ENCODE measurements around the gene JMJD8. TPM values are rescaled to one million over a fixed set of nuclear protein-coding genes. Genes with fewer than 3 reads are reported as not detected.

Gene JMJD8
- total RNA-seq, 1 experiment from 2014 or later = 66.3 TPM

DNA sequence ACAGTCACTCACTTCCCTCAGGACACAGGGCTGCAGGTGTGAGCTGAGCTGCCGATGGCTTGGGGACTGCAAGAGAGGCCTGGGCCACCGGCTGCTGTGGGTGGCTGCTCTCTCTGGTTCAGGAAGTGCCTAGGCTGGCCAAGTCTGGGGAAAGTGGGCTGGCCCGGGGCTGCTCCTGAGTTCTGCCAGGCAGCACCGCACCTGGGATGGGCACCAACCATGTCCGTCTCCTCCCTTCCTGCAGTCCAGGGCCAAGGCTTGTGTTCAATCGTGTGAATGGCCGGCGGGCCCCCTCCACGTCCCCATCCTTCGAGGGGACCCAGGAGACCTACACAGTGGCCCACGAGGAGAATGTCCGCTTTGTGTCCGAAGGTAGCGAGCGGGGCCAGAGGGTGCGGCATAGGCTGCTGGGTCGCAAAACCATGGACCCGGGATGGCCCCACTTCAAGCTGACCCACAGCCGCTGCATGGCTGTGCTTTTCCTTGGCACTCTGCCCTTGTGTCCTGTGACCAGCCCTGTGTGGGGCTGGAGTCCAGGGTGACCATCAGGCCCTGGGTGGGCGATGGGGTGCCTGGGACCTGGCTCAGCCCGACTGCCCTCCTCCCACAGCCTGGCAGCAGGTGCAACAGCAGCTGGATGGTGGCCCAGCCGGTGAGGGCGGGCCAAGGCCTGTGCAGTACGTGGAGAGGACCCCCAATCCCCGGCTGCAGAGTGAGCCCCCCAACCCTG lies 36.8 kb downstream of the JMJD8 start:
- H3K27me3 ChIP-seq = no peaks in the 10 kb centered on the region
- no peak overlapping the region for H3K4me3 ChIP-seq
- no peak for DNase-seq
- H3K9me3 ChIP-seq = no peaks in the 10 kb centered on the region
- peaks cover 54% of the 10 kb centered on the region for H3K36me3 ChIP-seq

DNA sequence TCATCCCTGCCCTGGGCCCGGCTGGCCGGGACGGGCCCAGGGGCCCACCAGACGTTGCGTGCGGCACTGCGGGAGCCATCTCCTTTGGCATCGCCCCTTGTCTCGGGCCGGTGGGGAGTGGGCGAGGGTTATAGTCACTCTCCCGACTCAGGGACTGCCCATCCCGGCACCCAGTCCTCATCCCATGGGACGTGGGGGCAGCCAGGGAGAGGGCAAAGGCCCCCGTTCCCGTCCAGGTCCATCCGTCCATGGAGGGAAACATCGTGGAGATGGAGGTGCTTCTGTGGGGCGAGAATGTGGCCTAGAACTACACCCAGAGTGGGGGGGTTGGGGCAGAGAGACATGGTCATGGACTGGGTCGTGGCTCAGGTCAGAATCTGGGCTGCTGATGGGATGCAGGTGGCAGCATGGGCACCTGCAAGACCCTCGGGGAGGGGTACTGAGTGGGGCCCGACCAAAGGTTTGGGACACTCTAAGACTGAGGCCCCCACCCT lies 37.4 kb downstream of the JMJD8 start:
- Histone ChIP-seq H3K4me3 (no peak overlapping the region), H3K9me3 (no peaks in the 10 kb centered on the region), H3K36me3 (peaks cover 48% of the 10 kb centered on the region), H3K27me3 (no peaks in the 10 kb centered on the region)
- DNase-seq = no peak

DNA sequence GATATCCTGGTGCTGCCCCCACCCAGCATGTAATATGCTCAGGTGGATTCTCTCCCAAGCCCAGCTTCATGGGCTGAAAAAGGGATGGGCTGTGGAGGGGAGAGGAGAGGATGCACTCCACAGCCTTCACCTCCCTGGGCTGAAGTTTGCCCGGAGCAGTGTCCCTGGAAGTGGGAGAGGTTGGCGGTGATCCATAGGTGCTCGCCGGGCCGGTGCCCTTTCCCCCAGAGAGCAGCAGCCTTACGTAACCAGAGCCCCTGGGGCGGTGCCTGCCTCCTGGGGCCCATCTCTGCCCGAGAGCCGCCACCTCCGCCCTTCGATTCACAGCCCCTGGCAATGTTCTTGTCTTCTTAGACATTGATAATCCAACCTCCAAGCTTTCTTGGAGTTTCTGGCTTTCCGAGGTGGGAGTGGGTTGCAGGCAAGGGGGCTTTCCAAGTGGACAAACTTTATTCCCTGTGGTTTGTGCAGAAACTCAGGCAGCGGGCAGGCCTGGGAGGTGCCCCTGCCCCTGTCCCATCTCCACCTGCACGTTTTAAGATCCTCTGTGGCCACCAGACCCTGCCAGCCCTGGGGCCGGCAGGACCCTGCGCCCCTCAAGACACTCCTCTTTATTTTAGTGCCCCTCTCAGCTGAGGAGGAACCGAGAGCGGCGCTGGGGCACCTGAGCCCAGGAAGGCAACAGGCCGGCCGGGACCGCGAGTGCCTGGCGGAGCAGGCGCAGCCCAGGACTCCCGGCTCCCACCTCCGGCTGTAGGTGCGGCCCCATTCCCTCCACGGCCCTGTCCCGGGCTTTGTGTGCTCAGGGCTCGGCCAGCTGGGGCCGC lies 38.1 kb downstream of the JMJD8 start:
- Histone ChIP-seq H3K27me3 (no peaks in the 10 kb centered on the region), H3K36me3 (peaks cover 44% of the 10 kb centered on the region), H3K9me3 (no peaks in the 10 kb centered on the region), H3K4me3 (no peak overlapping the region)
- DNase-seq = no peak

DNA sequence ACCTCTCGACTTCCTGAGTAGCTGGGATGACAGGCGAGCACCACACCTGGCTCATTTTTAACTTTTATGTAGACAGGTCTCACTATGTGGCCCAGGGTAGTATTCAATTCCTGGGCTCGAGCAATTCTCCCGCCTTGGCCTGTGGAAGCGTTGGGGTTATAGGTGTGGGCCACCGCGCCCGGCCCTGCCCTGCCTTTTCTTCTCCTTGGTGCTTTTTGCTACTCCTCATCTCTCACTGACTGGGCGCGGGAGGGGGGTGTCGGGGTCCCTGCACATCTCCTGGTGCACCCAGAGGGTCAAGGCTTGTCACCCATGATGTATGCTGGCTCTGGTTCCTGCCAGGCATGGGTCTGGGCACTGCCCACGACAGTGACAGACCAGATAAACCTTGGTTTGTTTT lies 39.6 kb downstream of the JMJD8 start:
- Histone ChIP-seq H3K4me3 (no peak overlapping the region), H3K27me3 (no peaks in the 10 kb centered on the region), H3K36me3 (peaks cover 33% of the 10 kb centered on the region), H3K9me3 (no peaks in the 10 kb centered on the region)
- DNase-seq = no peak

DNA sequence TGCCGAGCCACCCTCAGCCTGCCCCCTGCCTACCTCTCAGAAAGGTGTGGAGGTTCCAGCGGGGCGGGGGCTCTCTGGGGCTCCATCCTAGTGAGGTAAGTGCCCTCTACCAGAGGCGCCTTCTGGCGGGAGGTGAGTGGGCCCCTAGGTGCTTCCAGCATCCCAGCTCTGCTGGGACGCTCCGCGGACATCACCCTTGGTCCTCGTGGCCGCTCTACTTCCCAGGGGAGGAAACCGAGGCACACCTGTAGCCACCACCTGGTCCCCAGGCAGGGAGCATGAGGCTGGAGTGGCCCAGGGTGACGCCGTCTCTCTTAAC lies 41.1 kb downstream of the JMJD8 start:
- no peaks in the 10 kb centered on the region for H3K9me3 ChIP-seq
- H3K4me3 ChIP-seq = peak overlapping the region; percentile 63
- peaks cover 28% of the 10 kb centered on the region for H3K36me3 ChIP-seq
- no peaks in the 10 kb centered on the region for H3K27me3 ChIP-seq
- DNase-seq = no peak

DNA sequence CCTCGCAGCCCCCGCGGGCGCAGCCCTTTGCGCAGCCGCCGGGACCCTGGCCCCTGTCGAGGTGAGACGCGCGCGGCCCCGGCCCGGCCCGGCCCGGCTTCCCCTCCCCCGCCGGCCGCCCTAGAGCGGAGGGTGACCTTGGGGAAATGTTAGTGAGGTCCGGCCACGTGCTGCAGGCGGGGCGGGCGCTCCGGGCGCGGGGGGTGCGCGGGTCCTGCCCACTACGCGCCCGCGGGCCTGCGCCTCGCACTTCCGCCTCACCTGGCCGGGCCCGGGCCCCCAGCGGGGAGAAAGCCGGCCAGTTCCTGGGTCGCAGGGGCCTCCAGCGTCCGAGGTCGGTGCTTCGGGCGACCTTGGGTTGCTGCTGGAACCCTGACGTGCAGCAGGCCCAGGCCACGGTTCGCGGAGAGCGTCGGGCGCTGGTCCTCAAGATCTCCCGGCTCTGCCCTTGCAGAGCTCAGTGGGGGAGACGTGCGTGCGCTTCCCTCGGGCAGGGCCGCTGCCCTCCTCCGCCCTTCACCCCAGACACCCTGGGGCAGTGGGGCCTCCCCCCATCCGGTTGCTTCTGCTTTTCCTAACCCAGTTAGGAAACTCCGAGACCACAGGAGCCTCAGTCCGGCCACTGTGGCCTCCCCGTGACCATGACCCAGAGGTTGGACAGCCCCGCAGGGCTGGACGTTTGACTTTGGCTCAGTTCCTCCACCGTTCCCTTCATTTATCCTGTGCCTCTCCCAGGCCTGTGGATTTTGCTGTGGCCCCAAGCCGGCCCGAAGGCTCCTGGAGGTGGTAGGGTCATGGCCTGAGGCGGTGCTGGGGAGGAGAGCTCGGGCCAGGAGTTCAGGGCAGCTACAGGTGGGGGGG lies 41.7 kb downstream of the JMJD8 start:
- Histone ChIP-seq H3K27me3 (no peaks in the 10 kb centered on the region), H3K4me3 (peak overlapping the region; percentile 63), H3K36me3 (peaks cover 25% of the 10 kb centered on the region), H3K9me3 (no peaks in the 10 kb centered on the region)
- DNase-seq = peak; percentile 56

DNA sequence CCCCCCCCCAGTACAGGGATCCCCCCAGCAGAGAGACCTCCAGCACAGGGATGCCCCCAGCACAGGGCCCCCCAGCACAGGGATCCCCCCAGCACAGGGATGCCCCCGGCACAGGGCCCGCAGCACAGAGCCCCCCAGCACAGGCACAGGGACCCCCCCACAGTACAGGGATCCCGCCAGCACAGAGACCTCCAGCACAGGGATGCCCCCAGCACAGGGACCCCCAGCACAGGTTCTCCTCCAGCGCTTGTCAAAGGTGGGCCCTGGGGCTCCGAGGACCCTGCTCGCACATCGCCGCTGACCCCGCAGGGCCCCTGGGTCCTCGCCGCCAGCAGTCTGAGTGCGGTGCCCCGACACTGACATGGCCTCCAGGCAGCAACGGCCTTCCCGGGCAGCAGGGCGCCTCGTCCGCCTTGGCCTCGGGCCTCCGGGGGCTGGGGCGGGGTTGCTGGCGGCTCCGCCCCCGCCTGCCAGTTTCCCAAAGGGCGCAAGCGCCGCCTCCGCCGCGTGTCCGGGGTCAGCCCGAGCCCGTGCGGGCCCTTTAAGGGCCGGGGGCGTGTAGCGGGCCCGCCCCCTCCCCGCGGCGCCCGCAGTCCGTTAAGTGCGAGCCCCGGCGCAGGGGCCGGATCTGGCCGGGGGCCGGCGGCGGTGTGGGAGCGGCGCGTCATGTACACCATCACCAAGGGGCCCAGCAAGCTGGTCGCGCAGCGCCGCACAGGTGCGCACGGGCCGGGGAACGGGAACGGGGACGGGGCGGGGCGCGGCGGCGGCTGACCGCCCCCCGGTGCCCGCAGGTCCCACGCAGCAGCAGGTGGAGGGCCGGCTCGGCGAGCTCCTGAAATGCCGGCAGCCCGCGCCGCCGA lies 42.6 kb downstream of the JMJD8 start, which contains the start of gene MCRIP2:
Gene MCRIP2 (plus strand): TSS at position 503 of the 863 bp plus-strand sequence. CDS start 164 bp downstream, at position 667.
- peak; percentile 91 for DNase-seq
- H3K9me3 ChIP-seq = no peaks in the 10 kb centered on the region

DNA sequence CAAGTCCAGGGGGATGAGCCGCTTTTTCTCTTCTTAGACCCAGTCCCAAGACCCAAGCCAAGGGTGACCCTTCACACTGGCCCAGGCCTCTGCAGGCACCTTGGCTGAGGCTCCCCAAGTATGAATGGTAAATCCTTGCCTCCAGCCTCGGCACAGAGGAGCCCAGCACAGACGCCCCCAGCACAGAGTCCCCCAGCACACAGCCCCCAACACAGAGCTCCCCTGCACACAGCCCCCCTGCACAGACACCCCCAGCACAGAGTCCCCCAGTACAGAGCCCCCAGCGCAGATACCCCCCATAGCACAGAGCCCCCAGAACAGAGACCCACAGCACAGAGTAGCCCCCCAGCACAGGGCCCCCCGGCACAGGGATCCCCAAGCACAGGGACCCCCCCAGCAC lies 43.5 kb downstream of the JMJD8 start:
- H3K4me3 ChIP-seq = no peak overlapping the region
- no peak for DNase-seq

More for the DNA sequence above, 42.6 kb downstream of the JMJD8 start, which contains the start of gene MCRIP2:
- peak within 1 kb of the TSS; percentile 63 for H3K4me3 ChIP-seq
- peaks cover 20% of the 10 kb centered on the region for H3K36me3 ChIP-seq
- no peaks in the 10 kb centered on the region for H3K27me3 ChIP-seq

DNA sequence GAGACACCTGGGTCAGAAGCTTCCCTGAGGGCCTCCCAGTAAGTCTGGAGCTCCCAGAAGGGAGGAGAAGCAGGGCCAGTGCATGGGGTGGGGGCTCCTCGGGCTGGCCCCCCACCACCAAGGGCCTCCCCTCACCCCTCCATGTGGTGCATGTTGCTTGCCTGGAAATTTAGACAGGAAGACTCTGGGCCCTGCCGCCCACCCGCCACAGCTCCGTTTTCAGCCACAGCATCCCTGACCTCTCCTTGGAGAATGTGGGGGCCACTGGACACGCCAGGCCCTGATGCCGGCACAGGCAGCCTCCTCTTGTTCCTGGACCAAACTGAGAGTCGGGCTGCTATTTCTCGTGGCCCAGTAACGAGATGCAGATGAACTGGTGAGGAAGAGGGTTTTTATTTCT lies 45.3 kb downstream of the JMJD8 start:
- DNase-seq = no peak
- Histone ChIP-seq H3K9me3 (no peaks in the 10 kb centered on the region), H3K36me3 (peaks cover 19% of the 10 kb centered on the region), H3K27me3 (no peaks in the 10 kb centered on the region), H3K4me3 (no peak overlapping the region)

More for the DNA sequence above, 43.5 kb downstream of the JMJD8 start:
- H3K36me3 ChIP-seq = peaks cover 20% of the 10 kb centered on the region
- H3K9me3 ChIP-seq = no peaks in the 10 kb centered on the region
- H3K27me3 ChIP-seq = no peaks in the 10 kb centered on the region

DNA sequence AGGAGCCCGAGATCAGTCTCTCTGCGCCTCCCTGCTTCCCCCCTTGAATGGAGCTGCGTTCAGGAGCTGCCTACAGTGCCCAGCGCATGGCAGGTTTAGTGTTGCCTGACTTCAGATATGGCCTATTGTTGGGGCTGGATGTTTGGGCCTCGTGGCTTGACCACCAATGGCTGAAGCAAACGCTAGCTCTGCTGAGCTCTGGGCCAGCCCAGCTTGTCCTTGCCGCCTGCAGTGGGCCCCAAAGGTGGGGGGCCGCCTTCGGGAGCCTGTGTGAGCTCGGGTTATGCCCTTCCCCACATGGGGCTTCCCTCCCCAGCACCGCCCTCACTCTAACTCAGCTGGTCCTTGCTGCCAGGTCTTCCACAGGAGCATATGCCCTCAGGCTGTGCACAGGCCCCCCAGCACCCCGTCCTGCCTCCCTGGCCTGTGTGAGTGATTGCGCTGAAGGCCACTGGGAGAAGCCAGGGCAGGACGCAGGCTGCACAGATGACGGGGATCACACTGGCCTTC lies 46.0 kb downstream of the JMJD8 start:
- no peak for DNase-seq
- Histone ChIP-seq H3K27me3 (no peaks in the 10 kb centered on the region), H3K36me3 (peaks cover 15% of the 10 kb centered on the region), H3K9me3 (no peaks in the 10 kb centered on the region), H3K4me3 (no peak overlapping the region)

DNA sequence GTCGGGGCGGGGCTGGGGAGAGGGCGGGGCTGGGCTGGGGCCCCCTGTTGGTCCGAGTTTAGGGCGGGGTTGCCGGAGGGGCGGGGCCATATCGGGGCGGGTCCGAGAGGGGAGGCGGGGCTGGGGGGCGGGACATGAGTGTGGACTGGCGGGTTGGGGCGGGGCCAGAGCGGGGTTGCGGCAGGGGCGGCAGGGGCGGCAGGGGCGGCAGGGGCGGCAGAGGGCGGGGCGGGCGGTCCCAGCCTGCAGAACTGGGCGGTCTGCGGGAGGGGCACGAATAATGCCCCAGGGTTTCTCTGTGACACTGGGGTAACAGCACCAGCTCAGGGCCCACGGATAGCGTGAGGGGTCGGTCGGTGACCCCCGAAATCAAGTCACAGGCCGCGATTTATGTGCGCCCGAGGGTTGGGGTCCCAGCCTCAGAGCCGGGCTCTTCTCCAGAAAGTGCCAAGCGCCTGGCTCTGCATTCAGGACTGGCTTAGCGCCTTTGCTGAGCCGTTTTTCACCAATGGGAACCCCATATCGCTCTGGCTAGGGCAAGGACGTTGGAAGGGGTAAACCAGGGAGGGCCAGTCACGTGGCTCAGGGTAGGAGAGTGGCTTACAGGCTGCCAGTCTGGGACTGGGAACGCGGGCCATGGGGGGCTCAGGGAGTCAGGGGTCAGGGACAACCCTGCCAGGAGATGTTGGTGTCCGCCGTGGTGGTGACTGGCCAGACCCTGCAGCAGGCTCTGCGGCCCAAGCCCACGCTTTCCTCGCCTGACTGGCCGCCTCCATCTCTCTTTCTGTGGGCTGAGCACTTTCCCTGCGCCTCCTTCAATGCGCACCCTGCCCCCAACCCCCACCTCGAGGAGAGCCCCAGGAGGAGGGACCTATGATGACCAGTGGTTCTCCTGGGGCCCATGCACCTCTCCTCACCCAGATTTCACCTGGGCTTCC lies 46.8 kb downstream of the JMJD8 start:
- DNase-seq = peak; percentile 83

DNA sequence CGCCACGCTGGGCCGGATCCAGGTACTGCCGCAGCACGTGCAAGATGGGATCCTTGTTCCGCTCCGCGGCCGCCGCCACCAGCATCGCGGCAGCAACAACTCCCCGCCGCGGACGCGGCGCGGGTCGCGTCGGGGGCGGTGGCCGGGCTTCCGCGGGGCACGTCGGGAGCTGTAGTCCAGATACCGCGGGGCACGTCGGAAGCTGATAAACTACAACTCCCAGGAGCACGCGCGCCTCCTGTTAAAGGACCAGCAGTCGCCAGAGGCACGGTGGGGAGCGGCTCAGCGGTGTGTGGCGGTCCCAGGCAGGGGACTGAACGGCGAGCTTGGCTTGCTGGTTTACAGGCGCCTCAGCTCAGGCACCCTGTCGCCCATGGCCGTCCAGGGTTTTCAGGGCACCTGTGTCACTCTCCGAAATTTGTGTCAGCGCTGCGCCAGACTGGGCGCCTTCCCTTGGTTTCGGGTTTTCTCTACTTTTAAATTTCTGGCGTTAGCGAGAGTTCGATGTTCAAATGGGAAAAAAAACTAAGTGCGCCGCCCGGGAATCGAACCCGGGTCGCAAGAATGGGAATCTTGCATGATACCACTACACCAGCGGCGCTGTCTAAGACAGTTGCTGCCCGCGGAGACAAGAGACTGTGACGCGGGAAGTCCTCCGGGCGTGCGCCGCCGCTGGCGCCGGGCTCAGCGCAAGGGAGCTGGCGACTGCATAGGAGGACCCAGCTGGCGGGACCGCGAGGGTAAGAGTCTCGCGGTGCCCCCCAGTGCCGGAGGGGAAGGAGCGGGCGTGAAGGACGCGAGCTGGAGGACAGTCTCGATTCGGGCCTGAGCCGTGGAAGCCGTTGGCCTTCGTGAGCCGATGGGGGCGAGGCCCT lies 47.7 kb downstream of the JMJD8 start, which contains the start of gene METTL26:
Gene METTL26 (minus strand): TSS at position 100 of the 875 bp plus-strand sequence. CDS start 15 bp downstream, at position 85.
- peak; percentile 95 for DNase-seq
- Histone ChIP-seq H3K9me3 (no peaks in the 10 kb centered on the region), H3K36me3 (peaks cover 9% of the 10 kb centered on the region), H3K4me3 (peak within 1 kb of the TSS; percentile 63), H3K27me3 (no peaks in the 10 kb centered on the region)

More for the DNA sequence above, 46.8 kb downstream of the JMJD8 start:
- Histone ChIP-seq H3K27me3 (no peaks in the 10 kb centered on the region), H3K4me3 (peak overlapping the region; percentile 63), H3K36me3 (peaks cover 9% of the 10 kb centered on the region), H3K9me3 (no peaks in the 10 kb centered on the region)

DNA sequence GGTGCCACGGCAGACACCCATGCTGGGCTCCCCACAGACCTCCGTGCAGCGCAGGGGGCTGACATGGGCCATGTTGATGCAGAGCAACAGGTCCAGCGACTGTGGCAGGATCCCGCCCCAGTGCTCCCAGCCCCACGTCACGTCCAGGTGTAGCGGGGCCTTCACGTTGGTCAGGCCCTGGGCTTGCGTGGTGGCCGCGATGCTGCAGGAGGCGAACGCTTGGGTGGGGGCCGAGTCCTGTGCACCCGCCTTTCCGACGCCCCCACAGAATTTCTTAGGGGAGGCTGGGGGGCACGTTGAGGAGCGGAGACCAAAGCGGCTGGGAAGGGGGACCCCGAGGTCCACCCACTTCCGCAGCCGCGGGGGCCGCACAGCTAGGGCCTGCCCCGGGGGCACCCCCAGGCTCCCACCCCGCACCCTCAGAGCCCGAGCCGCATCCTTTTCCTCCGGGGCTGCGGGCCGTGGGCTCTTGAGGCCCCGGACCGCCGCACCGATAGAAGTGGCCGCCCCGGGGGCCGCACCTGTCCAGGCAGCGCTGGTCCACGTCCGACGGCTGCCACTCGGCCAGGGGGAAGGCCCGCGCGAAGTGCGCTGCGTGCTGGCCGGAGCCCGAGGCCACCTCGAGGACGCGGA lies 48.4 kb downstream of the JMJD8 start:
- Histone ChIP-seq H3K27me3 (no peaks in the 10 kb centered on the region), H3K4me3 (peak overlapping the region; percentile 63), H3K9me3 (no peaks in the 10 kb centered on the region), H3K36me3 (peaks cover 9% of the 10 kb centered on the region)
- DNase-seq = no peak
